Vagina (tissue), 2 donors: ENCODE results near the gene KIF19. TPM values are rescaled to one million over a fixed set of nuclear protein-coding genes. Genes with fewer than 3 reads are reported as not detected.

ENCODE experiments used
- DNase-seq, 2 donors: peaks; one replicate each; pipeline ENCODE4 v3.0.0-alpha.2; 2017; ENCODE audit errors: extremely low spot score in 2 of 2
- H3K27ac ChIP-seq: fragments of 200-600 bp; sonication (generic); one replicate; pipeline ENCODE4 v1.5.1; 2019
- H3K27me3 ChIP-seq: fragments of 200-600 bp; sonication (generic); one replicate; pipeline ENCODE4 v1.5.1; 2019
- H3K36me3 ChIP-seq, 2 donors: fragments of 200-600 bp; sonication (generic); one replicate each; pipeline ENCODE4 v1.5.1; 2017 to 2019
- H3K4me1 ChIP-seq: fragments of 200-600 bp; sonication (generic); one replicate; pipeline ENCODE4 v1.5.1; 2019
- H3K4me3 ChIP-seq, 2 donors: fragments of 200-600 bp; sonication (generic); 1 replicate in 1 of 2; 2 replicates in 1 of 2; pipeline ENCODE4 v1.5.1; 2016 to 2019
- H3K9me3 ChIP-seq: fragments of 200-600 bp; sonication (generic); one replicate; pipeline ENCODE4 v1.5.1; 2019
- POLR2A ChIP-seq, 2 donors: fragments of 450-650 bp; IDR thresholded peaks; one replicate each; pipeline ENCODE4 v1.6.1; 2017; ENCODE audit warnings: antibody characterized with exemption in 2 of 2, mild to moderate bottlenecking in 2 of 2, moderate library complexity in 2 of 2
- POLR2AphosphoS5 ChIP-seq, 2 donors: sonication (generic); formaldehyde crosslinking; IDR thresholded peaks; one replicate each; pipeline ENCODE4 v1.9.0; 2017; ENCODE audit warnings: antibody characterized with exemption in 2 of 2, mild to moderate bottlenecking in 2 of 2, low read depth in 1 of 2; ENCODE audit not compliant: insufficient read depth in 1 of 2
- intact Hi-C: fragments of 100-400 bp; cut with DNase I; formaldehyde crosslinking; loops from one replicate; pipeline ENCODE4 v1.15.1; 2023
- total RNA-seq: library from RNA; depleted of rRNA; stranded (reverse); fragments of >200 nt; gene quantifications from one replicate; pipeline ENCODE4 v1.2.3, GENCODE V29; 2016
- TF ChIP-seq, protein P1 (sequence below), 3 experiments: fragments of 450-650 bp in 2 of 3; fragments of 200-600 bp in 1 of 3; sonication (generic) in 1 of 3; IDR thresholded peaks; one replicate each; pipeline ENCODE4 v1.5.1; 2017 to 2019; ENCODE audit warnings: antibody characterized with exemption in 3 of 3, mild to moderate bottlenecking in 2 of 3, moderate library complexity in 2 of 3

KIF19 gene
- total RNA-seq, 1 donor from 2014 or later, result 5.6 TPM

DNA sequence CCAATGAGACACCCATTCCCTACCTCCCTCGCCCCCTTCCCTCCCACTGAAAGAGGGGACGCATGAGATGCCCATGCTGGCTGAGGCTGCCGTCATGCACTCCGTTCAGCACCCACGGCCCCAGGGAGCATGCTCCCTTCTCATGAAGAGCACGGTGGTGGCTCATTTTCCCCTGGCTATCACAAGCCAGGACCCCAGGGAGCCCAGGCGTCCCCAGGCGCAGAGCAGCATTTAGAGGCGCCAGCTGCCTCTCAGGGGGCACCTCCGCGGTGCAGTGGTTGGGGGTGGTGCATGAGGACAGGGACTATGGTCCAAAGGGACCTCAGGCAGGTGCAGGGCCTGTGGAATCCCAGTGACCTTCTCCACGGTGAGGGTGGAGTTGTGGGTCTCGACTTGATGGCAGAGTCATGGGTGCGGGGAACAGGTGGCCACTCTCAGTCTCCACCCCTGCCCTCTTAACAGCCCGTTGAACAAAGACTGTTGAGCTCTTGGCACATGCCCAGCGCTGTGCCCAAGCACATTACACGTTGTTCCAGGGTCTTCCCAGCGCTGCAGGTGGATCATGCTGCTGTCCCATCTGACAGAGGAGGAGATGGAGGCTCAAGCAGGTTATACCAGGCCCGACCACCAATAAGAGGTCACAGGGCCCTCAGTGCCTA is 13.6 kb downstream of the KIF19 start:
- H3K9me3 ChIP-seq, result no peaks in the 10 kb centered on the region
- H3K4me3 ChIP-seq, result no peak overlapping the region
- no peak overlapping the region for H3K27ac ChIP-seq
- no peaks in the 10 kb centered on the region for H3K36me3 ChIP-seq
- H3K4me1 ChIP-seq, result no peaks in the 10 kb centered on the region
- no peak for TF ChIP-seq POLR2A (IDR thresholded peaks at IDR 0.05)
- TF ChIP-seq POLR2AphosphoS5 (IDR thresholded peaks at IDR 0.05; ENCODE audit: insufficient read depth in 1 of 2, low read depth in 1 of 2), result no peak
- TF ChIP-seq, protein P1, sequence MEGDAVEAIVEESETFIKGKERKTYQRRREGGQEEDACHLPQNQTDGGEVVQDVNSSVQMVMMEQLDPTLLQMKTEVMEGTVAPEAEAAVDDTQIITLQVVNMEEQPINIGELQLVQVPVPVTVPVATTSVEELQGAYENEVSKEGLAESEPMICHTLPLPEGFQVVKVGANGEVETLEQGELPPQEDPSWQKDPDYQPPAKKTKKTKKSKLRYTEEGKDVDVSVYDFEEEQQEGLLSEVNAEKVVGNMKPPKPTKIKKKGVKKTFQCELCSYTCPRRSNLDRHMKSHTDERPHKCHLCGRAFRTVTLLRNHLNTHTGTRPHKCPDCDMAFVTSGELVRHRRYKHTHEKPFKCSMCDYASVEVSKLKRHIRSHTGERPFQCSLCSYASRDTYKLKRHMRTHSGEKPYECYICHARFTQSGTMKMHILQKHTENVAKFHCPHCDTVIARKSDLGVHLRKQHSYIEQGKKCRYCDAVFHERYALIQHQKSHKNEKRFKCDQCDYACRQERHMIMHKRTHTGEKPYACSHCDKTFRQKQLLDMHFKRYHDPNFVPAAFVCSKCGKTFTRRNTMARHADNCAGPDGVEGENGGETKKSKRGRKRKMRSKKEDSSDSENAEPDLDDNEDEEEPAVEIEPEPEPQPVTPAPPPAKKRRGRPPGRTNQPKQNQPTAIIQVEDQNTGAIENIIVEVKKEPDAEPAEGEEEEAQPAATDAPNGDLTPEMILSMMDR (IDR thresholded peaks at IDR 0.05), result no peak
- no peak for DNase-seq
- no peaks in the 10 kb centered on the region for H3K27me3 ChIP-seq
- intact Hi-C loops, result no loop called here

DNA sequence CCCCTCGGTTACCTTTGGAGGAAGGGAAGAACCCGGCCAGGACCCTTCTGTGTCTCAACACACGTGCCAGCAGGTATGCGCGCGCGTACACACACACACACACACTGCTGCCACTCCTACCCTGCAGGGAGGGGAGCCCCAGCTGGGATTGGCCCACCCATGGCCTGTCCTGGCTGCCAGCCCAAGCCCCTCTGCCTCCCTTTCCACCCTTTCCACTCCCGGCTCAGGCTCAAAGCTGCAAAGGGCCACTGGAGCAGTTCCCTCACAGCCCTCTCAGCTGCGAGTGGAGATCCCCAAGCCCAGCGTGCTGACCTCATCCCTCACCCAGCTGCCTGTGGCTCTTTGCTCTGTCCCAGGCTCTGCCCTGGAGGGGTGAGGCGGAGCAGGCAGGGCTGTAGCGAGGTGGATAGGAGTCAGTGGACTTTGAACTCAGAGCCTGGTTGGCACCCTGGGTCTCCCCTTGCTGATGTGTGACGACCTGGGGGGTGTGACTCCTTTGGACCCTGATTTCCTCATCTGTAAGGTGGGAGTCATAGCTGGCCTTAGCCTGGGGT is 14.5 kb downstream of the KIF19 start:
- no peak overlapping the region for H3K4me3 ChIP-seq
- intact Hi-C loops, result no loop called here
- peaks cover 3% of the 10 kb centered on the region for H3K4me1 ChIP-seq
- TF ChIP-seq POLR2AphosphoS5 (IDR thresholded peaks at IDR 0.05; ENCODE audit: insufficient read depth in 1 of 2, low read depth in 1 of 2) (no peak), POLR2A (IDR thresholded peaks at IDR 0.05) (no peak)
- TF ChIP-seq, protein P1 (IDR thresholded peaks at IDR 0.05), result no peak
- no peaks in the 10 kb centered on the region for H3K9me3 ChIP-seq
- no peaks in the 10 kb centered on the region for H3K36me3 ChIP-seq
- H3K27ac ChIP-seq, result no peak overlapping the region
- no peaks in the 10 kb centered on the region for H3K27me3 ChIP-seq
- DNase-seq, result no peak

DNA sequence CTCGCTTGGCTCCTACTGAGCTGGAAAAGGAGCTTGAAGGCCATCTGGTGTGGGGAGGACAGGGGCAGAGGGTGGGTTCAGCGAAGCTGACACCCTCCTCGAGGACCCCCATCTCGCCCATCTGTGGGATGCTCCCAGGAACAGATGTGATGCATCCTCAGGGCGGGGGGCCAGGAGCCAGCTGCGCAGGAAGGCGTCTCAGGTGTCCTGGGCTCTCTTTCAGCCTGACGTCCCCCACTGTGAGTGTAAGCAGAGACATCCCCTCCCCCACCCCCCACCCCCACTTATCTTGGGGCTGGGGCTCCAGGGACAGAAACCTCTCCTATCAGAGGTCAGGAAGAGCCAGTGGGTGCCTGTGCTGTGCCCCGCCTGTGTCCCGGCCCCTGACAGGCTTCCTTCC is 16.2 kb downstream of the KIF19 start:
- H3K27me3 ChIP-seq, result no peaks in the 10 kb centered on the region

DNA sequence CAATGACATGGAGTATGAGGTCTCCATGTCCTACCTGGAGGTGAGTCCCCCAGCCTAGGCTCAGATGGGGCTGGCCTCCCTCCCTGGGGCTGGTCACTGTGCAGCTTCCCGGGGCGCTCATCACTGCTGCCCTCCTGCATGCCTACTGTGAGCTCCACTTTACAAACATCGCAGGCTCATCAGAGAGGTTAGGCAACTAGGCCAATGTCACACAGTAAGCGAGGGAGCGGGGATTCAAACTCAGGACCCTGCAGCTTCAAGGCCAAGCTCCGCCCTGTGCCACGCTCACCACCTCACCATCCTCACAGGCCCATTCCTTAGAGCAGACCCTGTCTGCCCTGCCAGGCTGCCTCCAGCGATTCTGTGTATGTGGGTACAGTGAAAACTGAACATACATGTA is 17.1 kb downstream of the KIF19 start:
- Histone ChIP-seq H3K36me3 (no peaks in the 10 kb centered on the region), H3K4me3 (no peak overlapping the region), H3K4me1 (peaks cover 6% of the 10 kb centered on the region), H3K27ac (no peak overlapping the region), H3K9me3 (no peaks in the 10 kb centered on the region), H3K27me3 (no peaks in the 10 kb centered on the region)
- DNase-seq, result no peak
- TF ChIP-seq, protein P1 (IDR thresholded peaks at IDR 0.05), result no peak
- TF ChIP-seq POLR2AphosphoS5 (IDR thresholded peaks at IDR 0.05; ENCODE audit: insufficient read depth in 1 of 2, low read depth in 1 of 2), result no peak
- TF ChIP-seq POLR2A (IDR thresholded peaks at IDR 0.05), result no peak
- intact Hi-C loops, result no loop called here

More for the DNA sequence above, 16.2 kb downstream of the KIF19 start:
- Histone ChIP-seq H3K9me3 (no peaks in the 10 kb centered on the region), H3K4me1 (peaks cover 6% of the 10 kb centered on the region), H3K4me3 (no peak overlapping the region), H3K36me3 (no peaks in the 10 kb centered on the region), H3K27ac (no peak overlapping the region)
- TF ChIP-seq, protein P1 (IDR thresholded peaks at IDR 0.05), result no peak
- TF ChIP-seq POLR2AphosphoS5 (IDR thresholded peaks at IDR 0.05; ENCODE audit: insufficient read depth in 1 of 2, low read depth in 1 of 2) (no peak), POLR2A (IDR thresholded peaks at IDR 0.05) (no peak)
- intact Hi-C loops, result no loop called here
- DNase-seq, result no peak
